NCI-H187 (cell line): Measurements from ENCODE around the gene SEC14L2.
"Not testable (repeated sequence)": the region's sequence is repeated elsewhere in the genome, so short reads cannot be mapped to it uniquely, and the experiment has no call there.

Experiments used
- DNase-seq, 2 experiments: peaks; one replicate each; lab custom pipeline; 2025; lab: John Stamatoyannopoulos, UW

Gene SEC14L2

DNA sequence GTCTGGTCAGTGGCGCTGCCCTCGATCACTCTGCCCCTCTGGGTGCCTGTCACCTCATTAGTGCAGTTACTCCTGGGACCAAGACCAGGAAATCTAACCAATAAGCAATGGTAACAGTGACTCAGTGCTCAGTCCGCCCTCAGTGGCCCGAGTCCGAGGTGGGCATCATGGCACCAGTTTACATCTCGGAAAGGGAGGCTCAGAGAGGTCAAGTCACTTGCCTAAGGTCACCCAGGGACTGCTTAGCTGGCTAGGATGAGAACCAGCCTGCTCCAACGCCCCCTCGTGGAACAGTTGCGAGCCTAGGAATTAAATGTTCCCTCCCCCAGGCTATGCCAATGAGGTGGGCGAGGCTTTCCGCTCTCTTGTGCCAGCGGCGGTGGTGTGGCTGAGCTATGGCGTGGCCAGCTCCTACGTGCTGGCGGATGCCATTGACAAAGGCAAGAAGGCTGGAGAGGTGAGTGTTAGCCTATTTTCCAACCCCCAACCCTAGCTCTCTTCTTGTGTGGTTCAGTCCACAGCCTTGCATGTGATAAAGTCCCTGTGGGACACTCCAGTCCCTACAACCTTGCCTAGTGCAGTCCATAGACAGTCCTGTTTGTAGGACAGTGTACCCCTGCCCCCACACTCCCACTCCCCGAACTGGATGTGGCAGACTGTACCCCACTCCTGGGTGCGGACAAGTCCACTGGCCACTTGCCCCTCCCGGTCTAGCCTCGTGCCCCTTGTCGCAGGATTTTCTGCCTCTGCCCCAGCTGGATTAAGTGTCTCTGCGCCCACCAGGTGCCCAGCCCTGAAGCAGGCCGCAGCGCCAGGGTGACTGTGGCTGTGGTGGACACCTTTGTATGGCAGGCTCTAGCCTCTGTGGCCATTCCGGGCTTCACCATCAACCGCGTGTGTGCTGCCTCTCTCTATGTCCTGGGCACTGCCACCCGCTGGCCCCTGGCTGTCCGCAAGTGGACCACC is 29.9 kb downstream of the SEC14L2 start:
- DNase-seq, result peak; percentile 43 to 61

DNA sequence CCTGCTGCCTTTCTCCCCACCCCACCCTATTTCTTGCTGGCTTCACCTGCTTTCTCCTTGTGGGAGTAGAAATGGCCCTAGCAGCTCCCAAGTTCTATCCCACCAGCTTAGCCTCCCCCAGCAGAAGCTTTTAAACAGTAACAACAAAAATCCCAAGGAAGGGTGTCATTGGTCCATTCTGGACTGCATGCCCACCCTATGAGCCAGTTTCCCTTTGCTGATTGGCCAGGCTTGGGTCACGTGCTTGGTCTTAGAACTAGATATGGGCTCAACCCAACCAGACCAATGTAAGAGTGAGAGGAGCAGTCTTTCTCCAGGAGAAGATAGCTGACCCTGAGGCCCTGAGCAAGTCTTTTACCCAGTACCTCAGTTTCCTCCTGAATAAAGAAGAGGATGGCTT is 31.1 kb downstream of the SEC14L2 start:
- DNase-seq, result no peak

DNA sequence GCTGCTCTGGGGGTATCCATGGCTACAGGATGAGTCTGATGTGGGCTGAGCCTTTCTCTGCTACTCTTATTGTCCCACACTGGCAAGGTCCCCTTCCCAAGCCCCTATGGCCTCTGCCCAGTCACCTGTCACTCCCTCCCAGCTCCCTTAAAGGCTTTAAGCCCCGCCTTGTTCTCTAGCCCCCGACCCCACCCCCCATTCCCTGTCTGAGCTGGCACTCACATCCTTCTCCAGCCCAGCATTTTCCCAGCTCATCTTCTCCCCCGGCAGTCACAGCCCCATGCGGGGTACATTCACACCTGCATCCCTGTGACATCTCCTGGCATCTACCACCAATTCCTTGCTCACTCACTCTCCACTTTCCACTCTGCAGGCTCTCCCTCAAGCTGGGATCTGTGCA is 33.1 kb downstream of the SEC14L2 start:
- DNase-seq, result no peak

DNA sequence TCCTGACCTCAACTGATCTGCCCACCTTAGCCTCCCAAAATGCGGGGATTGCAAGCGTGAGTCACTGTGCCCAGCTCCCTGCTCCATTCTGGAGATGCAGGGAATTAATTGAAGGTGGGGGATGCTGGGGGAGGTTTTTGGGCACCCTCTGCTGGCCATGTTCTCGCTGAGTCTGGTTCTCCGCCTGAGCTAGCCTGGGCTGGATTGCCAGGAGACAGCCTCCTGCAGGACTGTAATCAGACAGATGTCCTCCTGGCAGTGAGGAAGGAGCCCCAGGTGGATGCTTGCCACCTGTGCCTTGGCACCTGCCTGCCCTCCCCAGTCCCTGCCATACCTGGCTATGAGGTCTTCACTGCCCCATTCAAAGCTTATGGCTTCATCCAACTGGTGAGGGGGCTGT is 34.1 kb downstream of the SEC14L2 start:
- DNase-seq, result no peak

DNA sequence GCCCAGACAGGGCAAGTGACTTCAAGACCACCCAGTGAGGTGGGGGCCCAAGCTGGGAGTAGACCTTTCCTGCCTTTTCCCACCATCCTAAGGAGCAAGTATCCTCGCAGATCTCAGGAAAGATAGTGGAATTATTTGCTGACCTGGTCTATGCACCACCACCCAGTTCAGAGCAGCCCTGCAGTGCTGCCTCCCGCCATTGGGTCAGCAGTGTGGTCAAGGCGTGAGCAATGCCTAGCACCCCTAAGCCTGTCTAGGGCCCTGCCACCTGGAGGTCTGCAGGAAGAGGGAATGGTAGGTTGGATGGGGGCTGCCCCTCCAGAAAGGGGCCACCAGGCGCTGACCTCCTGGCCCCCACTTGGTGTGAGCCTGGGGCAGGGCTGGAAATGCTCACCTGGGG is 35.3 kb downstream of the SEC14L2 start:
- no peak for DNase-seq

DNA sequence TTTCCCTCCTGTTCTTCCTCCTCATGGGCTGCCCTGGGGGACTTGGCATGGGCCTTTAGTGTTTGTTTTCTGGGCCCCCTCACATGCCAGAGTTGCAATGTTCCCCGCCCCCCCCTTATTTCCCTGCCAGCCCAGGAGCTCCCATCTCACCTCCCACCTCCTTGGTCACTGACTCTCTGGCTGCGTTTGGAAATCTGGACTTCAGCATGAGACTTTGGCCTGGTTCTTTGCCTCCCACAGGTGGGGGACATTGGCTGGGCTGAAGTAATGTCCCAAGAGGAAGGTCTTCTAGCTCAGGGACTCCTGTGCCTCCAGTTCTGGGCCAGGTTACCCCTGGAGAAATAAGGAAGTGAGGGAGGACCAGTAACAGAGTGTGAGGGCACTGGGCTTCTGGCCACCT is 35.7 kb downstream of the SEC14L2 start:
- no peak for DNase-seq

DNA sequence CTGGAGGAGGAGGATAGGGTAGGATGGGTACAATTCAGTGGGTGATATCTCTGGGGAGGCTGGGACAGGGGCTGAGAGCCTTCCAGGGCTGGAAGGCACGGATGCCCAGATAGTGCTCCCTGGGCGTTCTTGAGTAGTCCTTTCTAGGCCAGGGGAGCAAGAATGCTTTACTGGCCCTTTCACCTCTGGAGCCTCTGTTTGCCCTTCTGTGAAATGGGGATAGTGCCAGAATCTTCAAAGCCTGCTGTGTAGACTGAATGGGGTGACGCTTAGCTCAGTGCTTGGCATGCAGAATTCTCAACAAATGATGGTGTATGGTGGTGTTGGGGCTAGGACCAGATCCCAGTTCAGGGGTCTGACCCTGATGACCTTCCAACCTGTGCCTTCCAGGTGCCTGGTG is 36.4 kb downstream of the SEC14L2 start:
- DNase-seq, result no peak

DNA sequence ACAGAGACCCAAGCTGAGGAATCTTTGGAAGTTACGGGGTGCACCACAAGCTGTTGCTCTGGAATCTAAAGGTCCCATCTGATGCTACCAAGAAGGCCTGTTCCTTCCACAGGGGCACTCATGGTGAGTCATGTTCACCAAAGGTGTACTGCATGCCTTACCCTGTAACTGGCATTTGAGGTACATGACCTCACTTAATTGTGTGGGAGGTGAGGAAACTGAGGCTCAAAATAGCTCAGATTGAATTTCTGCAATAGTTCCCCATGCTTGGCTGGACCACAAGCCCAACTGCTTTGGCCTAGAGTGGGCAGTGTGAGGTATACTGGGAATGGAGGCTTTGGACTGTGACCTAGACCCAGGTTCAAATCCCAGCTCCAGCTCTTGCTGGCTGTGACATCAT is 37.0 kb downstream of the SEC14L2 start:
- DNase-seq, result no peak

DNA sequence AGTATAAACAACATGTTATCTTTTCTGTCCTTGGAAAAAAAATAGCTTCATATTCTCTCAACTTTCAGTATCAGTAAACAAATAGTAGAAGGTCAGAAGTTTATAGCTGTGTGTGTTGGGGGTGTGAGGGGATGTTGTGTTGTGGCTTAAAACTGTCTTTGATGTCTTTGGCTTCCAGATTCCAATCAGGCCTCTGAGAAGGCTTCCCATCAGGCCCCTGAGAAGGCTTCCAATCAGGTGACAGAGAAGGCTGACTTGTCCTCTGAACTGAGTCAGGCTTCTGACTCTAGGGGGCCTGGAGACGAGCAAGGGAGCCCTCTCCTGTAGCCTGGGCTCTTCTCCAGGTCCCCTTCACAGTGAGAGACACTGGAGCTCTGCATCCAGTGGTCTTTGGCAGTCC is 38.0 kb downstream of the SEC14L2 start:
- no peak for DNase-seq

DNA sequence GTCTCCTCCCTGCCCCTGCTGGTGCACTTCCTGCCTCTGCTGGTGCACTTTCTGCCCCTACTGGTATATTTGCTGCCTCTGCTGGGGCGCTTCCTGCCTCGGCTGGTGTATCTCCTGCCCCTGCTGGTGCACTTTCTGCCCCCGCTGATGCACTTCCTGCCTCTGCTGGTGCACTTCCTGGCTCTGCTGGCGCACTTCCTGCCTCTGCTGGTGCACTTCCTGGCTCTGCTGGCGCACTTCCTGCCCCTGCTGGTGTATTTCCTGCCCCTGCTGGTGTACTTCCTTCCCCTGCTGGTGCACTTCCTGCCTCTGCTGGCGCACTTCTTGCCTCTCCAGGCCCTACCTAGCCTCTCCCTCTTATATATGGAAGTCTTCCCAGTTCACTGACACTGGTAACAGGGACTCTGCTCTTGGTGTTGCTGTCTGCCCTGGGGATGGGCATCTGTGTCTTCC is 38.9 kb downstream of the SEC14L2 start:
- no peak for DNase-seq

DNA sequence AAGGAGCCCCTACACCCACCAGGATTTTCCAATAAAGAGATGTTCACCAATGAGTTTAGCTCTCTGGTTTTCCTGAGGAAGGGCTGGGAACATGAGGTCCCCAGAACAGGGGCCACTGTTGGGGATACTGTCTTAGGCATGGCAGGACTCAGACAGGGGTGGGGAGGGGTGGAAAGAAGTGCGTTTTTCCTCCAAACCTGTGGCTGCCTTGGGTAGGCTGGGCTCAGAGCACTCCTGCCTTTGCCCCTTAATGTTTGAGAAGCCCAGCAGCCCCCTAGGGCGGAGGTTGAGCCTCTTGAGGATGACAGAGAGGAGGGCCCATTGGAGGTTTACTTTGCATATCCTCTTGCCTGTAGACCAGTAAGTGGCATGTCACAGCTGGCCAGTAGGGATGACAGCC is 39.4 kb downstream of the SEC14L2 start:
- DNase-seq, result no peak

DNA sequence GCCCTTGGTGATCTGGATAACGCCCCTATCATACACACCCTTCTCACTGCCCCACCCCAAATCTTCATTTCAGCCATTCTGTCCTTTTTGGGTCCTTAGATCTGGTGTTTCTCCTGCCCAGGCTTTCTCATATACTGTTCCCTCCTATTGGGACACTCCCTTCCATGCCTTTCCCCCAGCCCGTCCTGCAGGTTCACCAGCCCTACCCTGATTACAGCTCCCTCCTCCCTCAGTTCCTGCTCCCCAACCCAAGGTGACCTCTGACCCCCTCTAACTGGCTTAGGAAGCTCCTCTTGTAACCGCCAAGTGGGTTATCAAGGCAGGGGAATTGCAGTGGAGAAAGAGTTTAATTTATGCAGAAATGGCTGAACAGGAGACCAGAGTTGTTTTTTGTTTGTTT is 41.7 kb downstream of the SEC14L2 start:
- no peak for DNase-seq

DNA sequence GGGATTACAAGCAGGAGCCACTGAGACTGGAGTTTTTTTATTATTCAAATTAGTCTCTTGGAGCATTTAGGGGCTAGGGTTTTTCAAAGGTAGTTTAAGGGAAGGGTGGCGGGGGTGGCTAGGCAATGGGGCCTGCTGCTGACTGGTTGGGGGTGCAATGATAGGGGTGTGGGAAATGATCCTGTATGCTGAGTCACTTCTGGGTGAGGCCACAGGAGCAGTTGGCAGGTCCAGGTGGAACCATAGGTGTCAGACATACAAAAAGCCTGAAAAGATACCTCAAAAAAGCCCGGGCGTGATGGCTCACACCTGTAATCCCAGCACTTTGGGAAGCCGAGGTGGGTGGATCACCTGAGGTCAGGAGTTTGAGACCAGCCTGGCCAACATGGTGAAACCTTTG is 42.4 kb downstream of the SEC14L2 start:
- DNase-seq, result no peak

DNA sequence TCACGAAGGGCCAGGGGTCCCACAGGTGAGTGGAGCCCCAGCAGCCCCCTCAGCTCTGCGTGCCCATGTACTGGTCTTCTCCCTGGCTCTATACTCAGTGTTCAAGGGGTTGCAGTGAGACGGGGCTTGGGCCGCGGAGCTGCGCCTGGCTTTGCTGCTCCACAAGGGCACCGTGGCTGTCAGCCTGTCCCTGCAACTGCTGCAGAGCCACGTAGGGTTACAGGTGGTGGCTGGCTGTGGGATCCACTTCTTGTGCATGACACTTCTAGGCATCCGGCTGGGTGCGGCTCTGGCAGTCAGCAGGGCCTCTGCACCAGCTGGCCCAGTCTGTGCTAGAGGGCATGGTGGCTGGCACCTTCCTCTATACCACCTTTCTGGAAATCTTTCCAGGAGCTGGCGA is 43.0 kb downstream of the SEC14L2 start:
- no peak for DNase-seq

DNA sequence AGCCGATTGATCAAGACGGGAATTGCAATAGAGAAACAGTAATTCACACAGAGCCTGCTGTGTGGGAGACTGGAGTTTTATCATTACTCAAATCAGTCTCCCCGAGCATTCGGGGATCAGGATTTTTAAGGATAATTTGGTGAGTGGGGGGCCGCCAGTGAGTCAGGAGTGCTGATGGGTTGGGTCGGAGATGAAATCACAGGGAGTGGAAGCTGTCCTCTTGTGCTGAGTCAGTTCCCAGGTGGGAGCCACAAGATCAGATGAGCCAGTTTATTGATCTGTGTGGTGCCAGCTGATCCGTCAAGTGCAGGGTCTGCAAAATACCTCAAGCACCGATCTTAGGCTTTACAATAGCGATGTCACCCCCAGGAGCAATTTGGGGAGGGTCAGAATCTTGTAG is 44.3 kb downstream of the SEC14L2 start:
- DNase-seq, result no peak

DNA sequence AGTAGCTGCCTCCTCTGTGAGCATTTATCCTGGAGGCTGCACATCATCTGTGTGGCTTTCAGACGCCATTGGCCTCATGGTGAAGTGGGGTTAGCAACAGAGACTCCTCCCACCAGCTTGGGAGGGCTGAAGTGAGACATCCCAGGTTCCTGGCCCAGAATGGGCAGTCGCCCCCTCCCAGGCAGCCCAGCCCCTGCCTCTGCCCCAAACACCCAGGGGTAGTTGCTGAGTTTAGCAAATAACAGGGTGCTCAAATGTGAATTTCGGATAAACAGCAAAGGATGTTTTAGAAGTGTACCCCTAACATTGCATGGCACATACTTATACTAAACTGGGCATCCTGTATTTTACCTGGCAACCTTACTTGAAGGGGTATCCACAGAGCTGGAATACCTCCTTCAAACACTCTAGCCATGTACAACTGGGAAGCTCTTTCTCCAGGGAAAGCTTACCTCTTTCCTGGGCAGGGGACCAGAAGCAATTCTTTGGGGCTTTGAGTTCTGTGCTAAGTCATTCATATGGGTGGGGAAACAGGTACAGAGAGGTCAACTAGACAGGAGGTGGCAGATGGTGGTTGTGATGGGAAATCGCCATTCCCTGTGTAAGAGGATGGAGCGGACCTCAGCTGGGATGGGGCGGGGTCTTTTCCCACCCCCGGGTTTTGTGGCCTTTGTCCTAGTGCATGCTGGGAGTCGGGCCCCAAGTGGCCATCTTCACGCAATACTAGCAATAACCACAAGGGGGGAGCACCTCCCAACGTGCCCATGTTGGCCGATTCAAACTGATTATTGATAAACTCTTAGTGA is 48.0 kb downstream of the SEC14L2 start:
- DNase-seq, result peak in 1 of 2 experiments; percentile 34

DNA sequence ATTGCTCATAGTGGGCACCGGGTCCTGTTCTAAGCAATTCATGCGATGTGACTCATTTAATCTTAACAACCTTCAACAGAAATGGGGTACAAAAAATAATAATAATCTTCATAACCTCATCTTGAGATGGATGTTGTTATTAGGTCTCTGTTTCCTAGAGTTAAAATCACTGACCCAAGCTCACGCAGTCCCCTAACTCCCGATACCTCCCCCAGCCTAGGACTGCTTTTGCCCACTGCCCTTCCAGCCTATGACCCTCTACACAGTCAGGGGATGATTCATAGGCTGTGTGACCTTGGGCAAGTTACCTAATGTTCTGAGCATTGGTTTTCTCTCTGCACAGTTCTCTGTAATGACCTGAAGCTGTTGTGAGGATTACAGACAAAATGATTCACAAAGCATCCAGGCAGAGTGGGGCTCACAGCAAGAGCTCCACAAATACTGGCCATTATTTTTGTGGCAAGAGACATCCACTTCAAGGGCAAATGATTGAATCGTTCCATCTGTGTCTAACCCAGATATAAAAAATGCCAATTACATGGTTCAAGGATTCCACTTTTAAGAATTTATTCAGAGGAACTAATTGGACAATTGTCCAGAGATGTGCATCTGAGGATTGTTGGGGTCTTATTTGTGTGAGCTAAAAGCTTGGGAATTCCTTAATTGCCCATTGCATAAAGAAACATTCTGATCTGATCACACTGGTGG is 48.8 kb downstream of the SEC14L2 start:
- DNase-seq, result no peak

DNA sequence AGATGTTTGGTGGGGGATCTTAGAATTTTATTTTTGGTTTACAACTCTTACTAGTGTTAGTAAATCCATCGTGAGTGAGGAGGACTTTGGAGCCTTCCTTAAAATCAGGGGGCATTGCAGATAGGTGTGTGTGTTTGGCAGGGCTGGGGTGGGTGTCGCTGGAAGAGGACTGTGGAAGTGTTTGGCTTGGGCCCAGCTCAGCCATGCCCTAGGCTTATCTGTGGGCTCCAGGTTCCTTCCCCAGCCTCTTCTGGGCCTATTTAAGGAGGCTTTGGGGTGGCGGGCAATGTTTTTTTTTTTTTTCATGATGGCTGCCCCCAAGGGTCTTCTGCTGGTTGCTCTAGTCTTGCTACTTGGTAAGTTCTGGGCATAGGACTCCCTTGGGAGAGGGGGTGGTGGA is 50.8 kb downstream of the SEC14L2 start:
- no peak for DNase-seq

DNA sequence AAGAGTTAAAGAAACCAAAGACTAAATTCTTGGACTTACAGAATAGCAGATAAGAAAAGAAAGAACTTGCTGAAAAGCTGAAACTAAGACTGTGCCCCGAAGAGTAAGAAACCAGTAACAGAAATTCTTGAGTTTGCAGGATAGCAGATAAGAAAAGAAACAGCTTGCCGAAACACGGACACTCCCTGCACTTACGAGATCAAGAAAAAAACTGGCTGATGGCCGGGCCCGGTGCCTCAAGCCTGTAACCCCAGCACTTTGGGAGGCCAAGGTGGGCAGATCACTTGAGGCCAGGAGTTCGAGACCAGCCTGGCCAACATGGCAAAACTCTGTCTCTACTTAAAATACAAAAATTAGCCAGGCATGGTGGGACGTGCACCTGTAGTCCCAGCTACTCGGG is 54.7 kb downstream of the SEC14L2 start:
- DNase-seq, result not testable (repeated sequence)

DNA sequence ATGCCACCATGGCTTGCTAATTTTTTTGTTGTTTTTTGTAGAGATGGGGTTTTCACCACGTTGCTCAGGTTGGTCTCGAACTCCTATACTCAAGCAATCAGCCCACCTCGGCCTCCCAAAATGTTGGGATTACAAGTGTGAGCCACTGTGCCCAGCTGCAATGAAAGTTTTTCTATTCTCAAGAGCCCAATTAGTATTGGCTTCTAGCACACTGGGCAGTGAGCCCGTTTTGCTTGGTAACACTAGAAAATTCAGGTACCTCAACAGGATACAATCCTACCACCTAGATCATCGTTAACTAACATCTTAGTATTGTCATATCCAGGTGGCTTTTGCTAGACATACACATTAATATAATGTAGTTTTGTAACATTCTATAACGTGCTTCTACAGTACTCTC is 56.0 kb downstream of the SEC14L2 start:
- no peak for DNase-seq

DNA sequence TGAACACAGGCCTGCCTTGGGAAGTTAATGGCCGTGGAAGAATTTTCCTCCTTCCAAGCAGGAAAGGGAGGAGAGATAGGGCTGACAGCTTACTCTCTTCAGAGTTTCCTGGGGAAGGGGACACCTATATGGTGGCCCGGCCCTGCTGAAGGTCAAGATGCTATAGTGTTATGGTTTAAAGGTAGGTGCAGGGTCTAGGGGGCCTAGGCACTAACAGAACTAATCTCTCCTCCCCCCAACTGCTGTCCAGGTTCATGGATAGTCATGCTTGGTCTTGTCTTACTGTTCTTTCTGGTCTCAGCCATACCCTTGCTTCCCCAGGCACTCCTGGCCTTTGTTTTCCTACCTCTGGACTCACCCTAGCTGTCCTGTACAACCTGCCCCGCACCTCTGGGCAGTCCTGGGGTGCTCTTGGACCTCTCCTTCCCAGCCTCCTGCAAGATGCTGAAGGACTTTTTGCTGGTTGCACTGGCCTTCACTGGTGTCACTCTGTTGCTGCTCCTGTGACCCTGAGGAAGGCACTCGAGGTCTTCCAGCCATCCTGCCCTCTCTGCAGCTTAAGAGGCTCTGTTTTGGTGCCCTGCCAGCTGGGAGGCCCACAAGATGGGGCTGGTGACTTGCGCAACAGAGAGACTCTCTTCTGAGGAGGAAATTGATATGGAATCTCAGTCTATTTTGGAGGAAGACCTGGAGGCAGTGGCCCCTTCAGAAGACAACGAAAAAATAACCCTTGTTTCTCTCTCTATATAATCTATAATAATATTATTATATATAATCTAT is 57.1 kb downstream of the SEC14L2 start:
- DNase-seq, result no peak
